Fibroblast of mammary gland (primary cell): Measurements from ENCODE around the gene NTRK1.

Experiments used
- DNase-seq: peaks from one replicate; pipeline ENCODE4 v3.0.0-alpha.2; 2010; ENCODE audit warnings: low read depth
- H3K4me3 ChIP-seq: 2 replicates; pipeline ENCODE4 v1.5.1; 2011; ENCODE audit warnings: low read depth, mild to moderate bottlenecking, low read length, moderate library complexity; ENCODE audit not compliant: control insufficient read depth
- CTCF ChIP-seq: conservative IDR thresholded peaks from 2 replicates; pipeline ENCODE4 v1.5.1; 2011; ENCODE audit warnings: low read depth, low read length, inconsistent platforms; ENCODE audit not compliant: control insufficient read depth, insufficient read depth

The NTRK1 gene

DNA sequence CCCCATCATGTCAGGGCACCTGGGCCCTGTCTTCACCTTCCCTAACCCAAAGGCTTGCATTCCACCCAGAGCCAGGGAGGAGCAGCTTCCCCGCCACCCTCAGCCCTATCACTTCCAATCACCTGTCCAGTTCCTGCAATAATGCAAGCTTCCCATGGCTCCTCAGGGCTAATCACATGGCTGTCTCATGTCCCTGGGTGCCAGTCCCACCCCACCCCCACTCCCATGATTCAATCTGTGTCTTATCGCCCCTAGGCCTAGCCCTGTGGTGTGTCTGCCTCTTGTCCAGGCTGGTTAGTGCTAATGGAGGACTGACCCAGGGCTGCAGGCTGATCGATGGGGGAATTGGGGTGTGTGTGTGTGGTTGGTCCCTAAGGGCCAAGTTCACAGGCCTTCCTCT is 21.9 kb downstream of the NTRK1 start:
- DNase-seq, result no peak
- H3K4me3 ChIP-seq, result no peak overlapping the region
- TF ChIP-seq CTCF, result no peak

DNA sequence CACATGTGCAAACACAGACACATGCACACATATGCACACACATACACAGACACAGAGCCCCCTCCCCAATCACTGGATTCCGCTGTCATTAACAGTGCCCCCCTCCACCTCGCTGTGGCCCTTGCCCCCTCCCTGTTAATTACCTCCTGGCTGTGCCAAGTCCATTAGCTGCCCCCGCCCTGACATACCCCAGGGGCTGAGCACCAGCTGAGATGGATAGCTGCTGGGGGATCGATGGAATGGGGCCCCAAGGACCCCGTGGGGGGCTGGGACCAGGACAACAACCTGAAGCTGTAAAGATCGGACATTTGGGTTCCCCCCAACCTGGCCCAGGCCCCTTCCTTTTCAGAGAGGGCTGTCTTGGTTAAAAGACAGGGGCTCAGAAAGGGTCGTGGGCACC is 23.3 kb downstream of the NTRK1 start:
- TF ChIP-seq CTCF, result no peak
- no peak overlapping the region for H3K4me3 ChIP-seq
- DNase-seq, result no peak

- no peak overlapping the region for H3K4me3 ChIP-seq
- DNase-seq, result no peak
- no peak for TF ChIP-seq CTCF
Observed at GRCh38 chr1:156884560-156885184, 24.0 kb downstream of the NTRK1 start.

GRCh38 chr1:156885314-156885713 is 24.6 kb downstream of the NTRK1 start:
- no peak for DNase-seq
- no peak overlapping the region for H3K4me3 ChIP-seq

GRCh38 chr1:156885880-156886355 is 25.3 kb downstream of the NTRK1 start:
- no peak overlapping the region for H3K4me3 ChIP-seq
- no peak for DNase-seq
- no peak for TF ChIP-seq CTCF

More at GRCh38 chr1:156885314-156885713, 24.6 kb downstream of the NTRK1 start:
- no peak for TF ChIP-seq CTCF

DNA sequence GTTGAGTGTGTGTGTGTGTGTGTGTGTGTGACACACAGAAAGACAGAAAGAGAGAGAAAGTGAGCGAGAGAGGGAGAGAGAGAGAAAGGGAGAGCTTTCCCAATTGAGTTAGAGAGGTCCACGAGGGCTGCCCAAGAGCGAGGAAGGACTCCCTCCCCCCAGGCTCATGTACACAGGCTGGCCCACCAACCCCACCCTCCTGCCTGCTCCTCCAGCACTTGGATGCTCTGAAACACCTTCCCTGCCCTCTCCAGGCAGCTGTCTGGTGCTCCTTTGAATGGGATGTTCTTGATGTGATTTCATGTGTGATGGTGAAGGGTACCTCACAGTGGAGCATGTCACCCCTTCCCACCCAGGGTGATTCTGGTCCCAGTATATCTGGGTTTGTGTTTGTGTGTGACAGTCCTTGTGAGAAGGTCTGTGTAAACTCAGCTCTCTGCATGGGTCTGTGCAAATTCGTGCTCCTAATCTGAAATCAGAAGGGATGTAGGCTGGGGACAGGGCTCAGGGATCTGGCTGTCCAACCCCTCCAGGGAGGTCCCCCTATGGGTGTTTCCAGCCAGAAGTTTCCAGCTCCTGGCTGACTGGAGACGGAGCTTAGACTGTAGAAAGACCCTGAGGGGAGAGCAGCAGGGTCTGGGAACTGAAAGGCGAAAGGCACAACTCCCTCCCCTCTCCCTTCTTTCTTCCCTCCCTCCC is 26.1 kb downstream of the NTRK1 start:
- DNase-seq, result no peak
- no peak for TF ChIP-seq CTCF
- no peak overlapping the region for H3K4me3 ChIP-seq
